Activated CD8-positive, alpha-beta memory T cell treated with anti-CD3 and anti-CD28 coated beads, Interleukin-2, amount 50 U/mL, for 1 hour (primary cell): ENCODE data around the gene CD47.

ENCODE experiments used
- DNase-seq: peaks from one replicate; pipeline ENCODE4 v3.0.0-alpha.2; 2020; ENCODE audit errors: extremely low read depth

The CD47 gene

GRCh38 chr3:108051005-108051404, 39.8 kb downstream of the CD47 start:
- no peak for DNase-seq

GRCh38 chr3:108047987-108048386, 42.8 kb downstream of the CD47 start:
- DNase-seq: no peak

GRCh38 chr3:108046247-108046646, 44.6 kb downstream of the CD47 start:
- DNase-seq: no peak

- DNase-seq: no peak
These were observed 46.1 kb downstream of the CD47 start for GRCh38 chr3:108044699-108045098.

- DNase-seq: no peak
These were observed 48.5 kb downstream of the CD47 start for GRCh38 chr3:108042300-108042699.

GRCh38 chr3:108041253-108041652, 49.6 kb downstream of the CD47 start:
- no peak for DNase-seq

GRCh38 chr3:108037770-108038169, 53.1 kb downstream of the CD47 start:
- DNase-seq: no peak

GRCh38 chr3:108036984-108037741, 53.7 kb downstream of the CD47 start:
- no peak for DNase-seq

GRCh38 chr3:108036401-108036800, 54.4 kb downstream of the CD47 start:
- DNase-seq: no peak

GRCh38 chr3:108035751-108036150, 55.1 kb downstream of the CD47 start:
- DNase-seq: no peak

- DNase-seq: no peak
These were observed 58.9 kb downstream of the CD47 start for GRCh38 chr3:108031895-108032294.

GRCh38 chr3:108030960-108031359, 59.9 kb downstream of the CD47 start:
- DNase-seq: no peak

GRCh38 chr3:108029466-108029865, 61.4 kb downstream of the CD47 start:
- no peak for DNase-seq

- DNase-seq: no peak
These were observed 61.9 kb downstream of the CD47 start for GRCh38 chr3:108028896-108029295.

GRCh38 chr3:108025177-108025576, 65.7 kb downstream of the CD47 start:
- DNase-seq: no peak

GRCh38 chr3:108024146-108024850, 66.5 kb downstream of the CD47 start:
- DNase-seq: no peak

GRCh38 chr3:108022256-108023150, 68.3 kb downstream of the CD47 start:
- no peak for DNase-seq

GRCh38 chr3:108021533-108021932, 69.3 kb downstream of the CD47 start:
- DNase-seq: no peak

GRCh38 chr3:108021131-108021530, 69.7 kb downstream of the CD47 start:
- no peak for DNase-seq

- no peak for DNase-seq
These were observed 72.3 kb downstream of the CD47 start for GRCh38 chr3:108018552-108018951.

GRCh38 chr3:108017587-108017986, 73.2 kb downstream of the CD47 start:
- DNase-seq: no peak

- DNase-seq: no peak
These were observed 75.9 kb downstream of the CD47 start for GRCh38 chr3:108014943-108015342.
